ENCODE data around the gene MARF1. TPM values are rescaled to one million over a fixed set of nuclear protein-coding genes. Genes with fewer than 3 reads are reported as not detected.

MARF1 gene
- total and polyA plus RNA-seq, 10 donors = 24.0 to 169 (median 94.7) TPM

- 92 to 97% (median 94%) methylated on average over 4 of the region's 4 CpGs for WGBS, 5 donors
- intact Hi-C loops (cut with DNase I; ENCODE audit: low total_unique reads) = no loop called here
These were observed 25.1 kb downstream of the MARF1 start for GRCh38 chr16:15617901-15618300.

GRCh38 chr16:15616475-15617165 is 26.3 kb downstream of the MARF1 start:
- no peak for TF ChIP-seq CTCF (IDR thresholded peaks at IDR 0.05 in 8 of 11, conservative IDR thresholded peaks at IDR 0.05 in 3 of 11)
- no peak for TF ChIP-seq POLR2A (IDR thresholded peaks at IDR 0.05)
- TF ChIP-seq POLR2AphosphoS5 (IDR thresholded peaks at IDR 0.05) = no peak
- DNase-seq = no peak
- Histone ChIP-seq H3K4me1 (peaks cover 0 to 12% (median 0%) of the 10 kb centered on the region in 6 donors), H3K9me3 (no peaks in the 10 kb centered on the region), H3K27me3 (replicated peaks in 1 of 7) (no peaks in the 10 kb centered on the region), H3K27ac (no peak overlapping the region), H3K4me3 (no peak overlapping the region), H3K36me3 (peaks cover 9 to 100% (median 99%) of the 10 kb centered on the region in 6 donors)
- intact Hi-C loops (cut with DNase I; ENCODE audit: low total_unique reads) = no loop called here
- 88 to 92% (median 89%) methylated on average over 11 of the region's 11 CpGs for WGBS, 5 donors

More at GRCh38 chr16:15617901-15618300, 25.1 kb downstream of the MARF1 start:
- Histone ChIP-seq H3K4me3 (no peak overlapping the region), H3K36me3 (peaks cover 9 to 100% (median 99%) of the 10 kb centered on the region in 6 donors), H3K27ac (peak overlapping the region in 1 of 8 donors; percentile 17), H3K4me1 (peaks cover 0 to 12% (median 0%) of the 10 kb centered on the region in 6 donors), H3K9me3 (no peaks in the 10 kb centered on the region), H3K27me3 (replicated peaks in 1 of 7) (no peaks in the 10 kb centered on the region)
- DNase-seq = no peak
- no peak for TF ChIP-seq POLR2A (IDR thresholded peaks at IDR 0.05)
- TF ChIP-seq CTCF (IDR thresholded peaks at IDR 0.05 in 8 of 11, conservative IDR thresholded peaks at IDR 0.05 in 3 of 11) = no peak
- no peak for TF ChIP-seq POLR2AphosphoS5 (IDR thresholded peaks at IDR 0.05)

DNA sequence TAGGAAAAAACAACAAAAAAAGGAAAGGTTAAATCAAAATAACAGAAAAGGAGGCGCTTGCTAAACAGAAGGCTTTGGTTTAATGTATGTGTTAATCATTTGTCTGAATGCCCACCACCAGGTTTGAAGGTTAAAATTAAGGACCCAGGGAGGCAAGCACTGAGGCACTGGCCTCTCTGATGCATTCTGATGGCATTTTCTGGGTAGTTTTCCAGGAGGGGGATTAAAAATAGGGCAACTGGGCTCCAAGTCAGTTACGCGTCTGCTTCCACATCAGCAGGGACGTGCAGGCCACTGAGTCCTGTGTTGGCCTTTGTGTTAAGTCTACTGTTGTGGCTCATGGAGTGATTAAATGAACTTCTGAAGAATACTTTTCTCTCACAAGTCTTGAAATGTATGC is 26.9 kb downstream of the MARF1 start:
- intact Hi-C loops (cut with DNase I; ENCODE audit: low total_unique reads) = no loop called here

More for the DNA sequence above, 26.9 kb downstream of the MARF1 start:
- Histone ChIP-seq H3K27ac (no peak overlapping the region), H3K36me3 (peaks cover 9 to 100% (median 99%) of the 10 kb centered on the region in 6 donors), H3K9me3 (no peaks in the 10 kb centered on the region), H3K4me1 (peaks cover 0 to 8% (median 0%) of the 10 kb centered on the region in 6 donors), H3K27me3 (replicated peaks in 1 of 7) (no peaks in the 10 kb centered on the region), H3K4me3 (no peak overlapping the region)
- TF ChIP-seq CTCF (IDR thresholded peaks at IDR 0.05 in 8 of 11, conservative IDR thresholded peaks at IDR 0.05 in 3 of 11) = no peak
- TF ChIP-seq POLR2A (IDR thresholded peaks at IDR 0.05) = no peak
- no peak for TF ChIP-seq POLR2AphosphoS5 (IDR thresholded peaks at IDR 0.05)
- WGBS, 5 donors = 95 to 98% (median 96%) methylated on average over 4 of the region's 4 CpGs
- no peak for DNase-seq

All from spleen (tissue), 11 donors.